HG03108 (cell line): ENCODE measurements around the gene POLR2E.
A peak's percentile ranks its signal among the peaks of the same experiment; 100 is the strongest.

Experiments used
- ATAC-seq: cut with Tn5 transposase; IDR thresholded peaks from one replicate; pipeline ENCODE4 v1.9.1; 2021; ENCODE audit warnings: moderate library complexity; ENCODE audit not compliant: unreplicated experiment

The POLR2E gene

GRCh38 chr19:1111641-1112267 lies 16.6 kb upstream of the POLR2E start:
- no peak for ATAC-seq

GRCh38 chr19:1110809-1111640 lies 15.8 kb upstream of the POLR2E start:
- no peak for ATAC-seq

- ATAC-seq = no peak
Measured at GRCh38 chr19:1109697-1110671, 14.8 kb upstream of the POLR2E start.

GRCh38 chr19:1109032-1109551 lies 13.9 kb upstream of the POLR2E start:
- no peak for ATAC-seq

GRCh38 chr19:1108291-1109031 lies 13.3 kb upstream of the POLR2E start:
- ATAC-seq = no peak

- no peak for ATAC-seq
Measured at GRCh38 chr19:1107661-1108261, 12.6 kb upstream of the POLR2E start.

- no peak for ATAC-seq
Measured at GRCh38 chr19:1106841-1107660, 11.9 kb upstream of the POLR2E start.

DNA sequence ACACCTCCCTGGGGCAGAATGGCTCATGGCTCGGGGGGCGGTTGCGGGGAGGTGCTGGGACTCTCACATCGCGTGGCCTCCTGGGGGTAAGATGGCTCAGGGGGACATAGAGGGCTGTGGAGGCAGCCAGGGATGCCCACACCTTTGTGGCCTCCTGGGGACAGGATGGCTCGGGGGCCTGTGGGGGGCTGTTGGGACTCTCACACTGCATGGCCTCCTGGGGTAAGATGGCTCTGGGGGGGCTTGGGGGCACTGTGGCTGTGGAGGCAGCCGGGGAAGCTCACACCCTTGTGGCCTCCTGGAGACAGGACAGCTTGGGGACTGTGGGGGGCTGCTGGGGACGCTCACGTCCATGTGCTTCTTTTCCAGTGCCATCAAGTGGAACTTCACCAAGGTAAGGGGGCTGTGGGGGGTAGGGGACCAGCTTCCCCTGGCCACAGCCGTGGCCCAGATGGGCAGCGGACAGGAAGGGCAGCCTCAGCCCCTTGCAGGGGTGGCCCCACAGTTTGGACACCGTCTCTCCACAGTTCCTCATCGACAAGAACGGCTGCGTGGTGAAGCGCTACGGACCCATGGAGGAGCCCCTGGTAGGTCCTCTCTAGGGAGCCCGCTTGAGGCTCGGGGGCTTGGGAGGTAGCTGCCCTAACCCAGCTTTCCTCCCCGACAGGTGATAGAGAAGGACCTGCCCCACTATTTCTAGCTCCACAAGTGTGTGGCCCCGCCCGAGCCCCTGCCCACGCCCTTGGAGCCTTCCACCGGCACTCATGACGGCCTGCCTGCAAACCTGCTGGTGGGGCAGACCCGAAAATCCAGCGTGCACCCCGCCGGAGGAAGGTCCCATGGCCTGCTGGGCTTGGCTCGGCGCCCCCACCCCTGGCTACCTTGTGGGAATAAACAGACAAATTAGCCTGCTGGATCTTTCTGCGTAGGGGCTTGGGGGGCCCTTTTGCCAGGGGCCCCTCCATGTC lies 11.0 kb upstream of the POLR2E start:
- ATAC-seq = no peak

DNA sequence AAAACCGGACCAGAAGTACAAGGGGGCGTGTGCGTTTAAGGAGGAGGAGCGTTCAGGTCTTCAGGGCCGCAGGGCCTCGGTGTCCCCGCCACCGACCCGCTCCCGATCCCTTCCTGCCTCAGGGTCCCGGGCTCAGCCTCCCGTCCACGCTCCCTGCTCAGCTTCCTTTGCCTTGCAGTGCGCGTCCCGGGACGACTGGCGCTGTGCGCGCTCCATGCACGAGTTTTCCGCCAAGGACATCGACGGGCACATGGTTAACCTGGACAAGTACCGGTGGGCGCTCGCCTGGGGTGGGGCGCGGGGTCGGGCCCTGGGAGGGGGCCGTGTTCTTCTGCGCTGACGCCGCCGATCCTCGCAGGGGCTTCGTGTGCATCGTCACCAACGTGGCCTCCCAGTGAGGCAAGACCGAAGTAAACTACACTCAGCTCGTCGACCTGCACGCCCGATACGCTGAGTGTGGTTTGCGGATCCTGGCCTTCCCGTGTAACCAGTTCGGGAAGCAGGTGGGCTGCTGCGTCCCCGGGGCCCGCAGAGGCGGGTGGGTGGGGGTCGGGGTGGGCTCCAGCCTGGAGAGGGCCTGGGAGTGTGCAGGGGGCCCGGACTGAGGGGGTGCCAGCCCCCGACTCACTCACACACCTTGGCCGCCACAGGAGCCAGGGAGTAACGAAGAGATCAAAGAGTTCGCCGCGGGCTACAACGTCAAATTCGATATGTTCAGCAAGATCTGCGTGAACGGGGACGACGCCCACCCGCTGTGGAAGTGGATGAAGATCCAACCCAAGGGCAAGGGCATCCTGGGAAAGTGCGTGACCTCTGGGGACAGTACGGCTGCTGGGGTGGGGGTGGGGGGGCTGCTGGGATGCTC lies 10.1 kb upstream of the POLR2E start:
- ATAC-seq = no peak

DNA sequence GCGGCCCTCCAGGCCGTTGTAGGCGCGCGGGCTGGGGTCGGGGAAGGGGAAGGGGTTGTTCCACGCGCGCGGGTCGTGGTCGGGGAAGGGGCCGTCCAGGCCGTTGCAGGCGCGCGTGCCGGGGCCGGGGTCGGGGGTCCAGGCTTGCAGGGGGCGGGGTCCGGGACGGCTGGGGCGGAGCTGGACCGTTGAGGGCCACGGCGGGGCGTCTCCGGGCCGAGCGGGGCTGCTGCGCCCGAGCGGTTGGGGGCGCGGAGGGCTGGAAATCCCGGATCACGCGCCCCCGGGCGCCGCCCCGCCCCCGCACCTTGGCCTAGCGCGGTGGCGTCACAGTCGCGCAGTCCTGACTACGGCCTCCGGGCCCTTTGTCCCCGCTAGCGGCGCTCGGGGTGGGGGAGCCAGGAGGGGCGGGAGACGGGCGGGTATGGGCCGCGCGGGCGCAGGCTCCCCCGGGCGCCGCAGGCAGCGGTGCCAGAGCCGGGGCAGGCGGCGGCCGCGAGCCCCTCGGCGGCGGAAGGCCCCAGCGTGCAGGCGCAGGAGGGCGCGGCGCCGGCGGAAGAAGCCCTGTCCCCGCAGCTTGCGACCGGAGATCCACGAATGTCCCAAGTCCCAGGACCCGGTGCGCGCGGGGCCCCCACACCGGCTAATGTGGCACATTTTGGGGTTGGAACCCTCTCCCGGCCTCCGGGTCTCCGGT lies 9.3 kb upstream of the POLR2E start:
- ATAC-seq = peak; percentile 29

GRCh38 chr19:1103708-1104310 lies 8.6 kb upstream of the POLR2E start, which contains the start of gene GPX4:
TSS of gene GPX4 (plus strand) at chr19:1103994. CDS start at chr19:1104044, 50 bp downstream.
- peak; percentile 58 for ATAC-seq

GRCh38 chr19:1103132-1103707 lies 8.0 kb upstream of the POLR2E start:
- no peak for ATAC-seq

- ATAC-seq = peak; percentile 20
Measured at GRCh38 chr19:1102407-1103131, 7.4 kb upstream of the POLR2E start.

- no peak for ATAC-seq
Measured at GRCh38 chr19:1101337-1101698, 6.1 kb upstream of the POLR2E start.
